Measurements from ENCODE around the gene GAS2L2.
"Not testable (repeated sequence)": the region's sequence is repeated elsewhere in the genome, so short reads cannot be mapped to it uniquely, and the experiment has no call there.

The GAS2L2 gene

DNA sequence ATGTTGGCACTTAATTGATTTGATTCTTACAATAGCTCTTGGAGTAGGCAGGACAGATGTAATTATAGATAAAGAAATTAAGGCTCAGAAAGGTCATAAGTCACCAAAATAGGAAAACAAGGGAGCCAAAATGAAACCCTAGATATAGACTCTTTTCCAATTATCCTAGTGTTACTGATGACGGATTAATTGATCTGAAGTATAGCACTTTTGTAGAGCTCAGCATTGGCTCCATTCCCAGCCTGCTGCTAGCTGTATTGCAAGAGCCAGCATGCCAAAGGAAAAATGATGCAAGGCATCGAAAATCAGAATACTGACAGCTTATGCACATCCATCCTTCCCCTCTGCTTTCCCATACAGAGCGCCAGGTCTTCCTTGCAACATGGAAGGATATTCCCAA lies 43.2 kb downstream of the GAS2L2 start:
- DNase-seq (ENCODE audit: low read depth) = no peak
- TF ChIP-seq, protein P1, sequence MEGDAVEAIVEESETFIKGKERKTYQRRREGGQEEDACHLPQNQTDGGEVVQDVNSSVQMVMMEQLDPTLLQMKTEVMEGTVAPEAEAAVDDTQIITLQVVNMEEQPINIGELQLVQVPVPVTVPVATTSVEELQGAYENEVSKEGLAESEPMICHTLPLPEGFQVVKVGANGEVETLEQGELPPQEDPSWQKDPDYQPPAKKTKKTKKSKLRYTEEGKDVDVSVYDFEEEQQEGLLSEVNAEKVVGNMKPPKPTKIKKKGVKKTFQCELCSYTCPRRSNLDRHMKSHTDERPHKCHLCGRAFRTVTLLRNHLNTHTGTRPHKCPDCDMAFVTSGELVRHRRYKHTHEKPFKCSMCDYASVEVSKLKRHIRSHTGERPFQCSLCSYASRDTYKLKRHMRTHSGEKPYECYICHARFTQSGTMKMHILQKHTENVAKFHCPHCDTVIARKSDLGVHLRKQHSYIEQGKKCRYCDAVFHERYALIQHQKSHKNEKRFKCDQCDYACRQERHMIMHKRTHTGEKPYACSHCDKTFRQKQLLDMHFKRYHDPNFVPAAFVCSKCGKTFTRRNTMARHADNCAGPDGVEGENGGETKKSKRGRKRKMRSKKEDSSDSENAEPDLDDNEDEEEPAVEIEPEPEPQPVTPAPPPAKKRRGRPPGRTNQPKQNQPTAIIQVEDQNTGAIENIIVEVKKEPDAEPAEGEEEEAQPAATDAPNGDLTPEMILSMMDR (conservative IDR thresholded peaks at IDR 0.05; ENCODE audit: low read depth, low read length) = no peak
- H3K4me3 ChIP-seq (ENCODE audit: low read length) = no peak overlapping the region

DNA sequence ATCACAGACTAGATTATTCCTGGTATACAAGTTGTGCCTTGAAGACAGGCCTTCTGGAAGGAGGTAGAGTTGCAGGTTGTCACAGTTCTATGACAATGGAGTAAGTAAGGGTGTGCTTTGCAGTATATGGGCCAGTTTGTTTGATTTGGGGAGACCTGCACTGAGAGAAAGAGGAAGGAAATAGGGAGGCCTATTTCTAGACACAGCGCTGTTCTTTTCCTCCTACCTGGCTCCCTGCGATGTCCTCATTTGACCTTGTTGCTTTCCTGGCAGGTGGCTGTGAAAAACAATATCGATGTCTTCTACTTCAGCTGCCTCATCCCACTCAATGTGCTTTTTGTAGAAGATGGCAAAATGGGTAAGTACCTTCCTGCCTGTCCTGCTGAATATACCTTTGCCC lies 44.1 kb downstream of the GAS2L2 start:
- DNase-seq (ENCODE audit: low read depth) = no peak
- TF ChIP-seq, protein P1 (conservative IDR thresholded peaks at IDR 0.05; ENCODE audit: low read depth, low read length) = no peak
- H3K4me3 ChIP-seq (ENCODE audit: low read length) = no peak overlapping the region

DNA sequence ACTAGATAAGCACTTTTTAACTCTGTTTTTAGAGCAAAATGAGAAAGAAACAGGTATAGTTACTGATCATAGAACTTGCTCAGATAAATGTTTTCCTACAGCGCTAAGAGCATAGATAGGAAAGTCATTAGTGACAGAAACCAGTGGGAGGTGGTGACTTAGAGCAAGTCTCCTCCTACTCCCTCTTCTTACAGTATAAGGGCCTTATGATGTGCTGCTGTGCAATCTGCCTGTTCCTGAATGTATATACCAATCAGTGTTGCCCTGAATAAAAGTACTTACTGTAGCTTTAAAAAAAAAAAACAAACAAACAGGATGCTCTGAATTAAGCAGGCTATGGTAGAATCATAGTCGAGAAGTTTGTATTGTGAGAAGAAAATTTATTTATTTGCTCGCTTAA lies 44.9 kb downstream of the GAS2L2 start:
- TF ChIP-seq, protein P1 (conservative IDR thresholded peaks at IDR 0.05; ENCODE audit: low read depth, low read length) = no peak
- no peak overlapping the region for H3K4me3 ChIP-seq (ENCODE audit: low read length)
- DNase-seq (ENCODE audit: low read depth) = no peak

DNA sequence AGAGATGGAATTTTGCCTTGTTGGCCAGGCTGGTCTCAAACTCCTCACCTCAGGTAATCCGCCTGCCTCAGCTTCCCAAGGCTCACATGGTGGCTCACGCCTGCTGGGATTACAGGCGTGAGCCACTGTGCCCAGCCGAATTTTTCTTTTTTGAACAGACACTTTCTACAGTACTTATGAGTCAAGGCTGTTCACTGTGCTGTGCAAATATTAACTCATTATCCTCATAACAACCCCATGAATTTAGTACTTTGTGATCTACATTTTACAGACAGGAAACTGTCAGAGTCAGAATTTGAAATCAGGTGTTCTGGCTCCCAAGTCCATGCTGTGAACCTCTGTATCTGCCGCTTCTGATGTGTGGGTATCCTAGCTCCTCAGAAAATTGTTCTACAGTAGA lies 47.3 kb downstream of the GAS2L2 start:
- no peak for DNase-seq (ENCODE audit: low read depth)
- H3K4me3 ChIP-seq (ENCODE audit: low read length) = no peak overlapping the region

GRCh38 chr17:35705230-35705629 lies 47.8 kb downstream of the GAS2L2 start:
- DNase-seq (ENCODE audit: low read depth) = no peak
- H3K4me3 ChIP-seq (ENCODE audit: low read length) = no peak overlapping the region
- TF ChIP-seq, protein P1 (conservative IDR thresholded peaks at IDR 0.05; ENCODE audit: low read depth, low read length) = no peak

More for the DNA sequence above, 47.3 kb downstream of the GAS2L2 start:
- TF ChIP-seq, protein P1 (conservative IDR thresholded peaks at IDR 0.05; ENCODE audit: low read depth, low read length) = no peak

DNA sequence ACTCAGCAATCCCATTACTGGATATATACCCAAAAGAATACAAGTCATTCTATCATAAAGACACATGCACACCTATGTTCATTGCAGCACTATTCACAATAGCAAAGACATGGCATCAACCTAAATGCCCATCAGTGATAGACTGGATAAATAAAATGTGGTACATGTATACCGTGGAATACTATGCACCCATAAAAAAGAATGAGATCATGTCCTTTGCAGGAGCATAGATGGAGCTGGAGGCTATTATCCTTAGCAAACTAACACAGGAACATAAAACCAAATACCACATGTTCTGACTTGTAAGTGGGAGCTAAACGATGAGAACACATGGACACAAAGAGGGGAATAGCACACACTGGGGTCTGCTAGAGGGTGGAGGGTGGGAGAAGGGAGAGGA lies 49.7 kb downstream of the GAS2L2 start:
- DNase-seq (ENCODE audit: low read depth); H3K4me3 ChIP-seq (ENCODE audit: low read length): not testable (repeated sequence)

DNA sequence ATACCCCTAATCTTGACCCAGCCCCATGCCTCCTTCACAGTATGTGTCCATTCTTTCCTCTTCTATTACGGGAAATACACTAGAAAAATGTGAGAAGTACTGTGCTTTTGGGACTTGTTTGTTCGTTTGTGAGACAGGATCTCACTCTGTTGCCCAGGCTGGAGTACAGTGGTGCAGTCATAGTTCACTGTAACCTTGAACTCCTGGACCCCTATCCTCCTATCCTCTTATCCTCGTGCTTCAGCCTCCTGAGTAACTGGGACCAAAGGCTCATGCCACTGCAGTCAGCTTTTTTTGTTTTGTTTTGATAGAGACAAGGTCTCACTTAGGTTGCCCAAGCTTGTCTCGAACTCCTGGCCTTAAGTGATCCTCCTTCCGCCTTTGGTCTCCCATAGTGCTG lies 51.5 kb downstream of the GAS2L2 start:
- H3K4me3 ChIP-seq (ENCODE audit: low read length) = no peak overlapping the region
- TF ChIP-seq, protein P1 (conservative IDR thresholded peaks at IDR 0.05; ENCODE audit: low read depth, low read length) = no peak
- no peak for DNase-seq (ENCODE audit: low read depth)

GRCh38 chr17:35700150-35700549 lies 52.9 kb downstream of the GAS2L2 start:
- no peak for DNase-seq (ENCODE audit: low read depth)
- H3K4me3 ChIP-seq (ENCODE audit: low read length) = no peak overlapping the region
- TF ChIP-seq, protein P1 (conservative IDR thresholded peaks at IDR 0.05; ENCODE audit: low read depth, low read length) = no peak

All from retinal pigment epithelial cell (primary cell).